Mucosa of descending colon (tissue), 3 donors: ENCODE data around the gene CEBPA. TPM values are rescaled to one million over a fixed set of nuclear protein-coding genes. Genes with fewer than 3 reads are reported as not detected.
"Not testable (repeated sequence)": the region's sequence is repeated elsewhere in the genome, so short reads cannot be mapped to it uniquely, and the experiment has no call there.

Experiments used
- ATAC-seq: fragments of 200-7000 bp; cut with Tn5 transposase; one replicate; pipeline ENCODE4 v1.9.1; 2020; ENCODE audit warnings: mild to moderate bottlenecking, moderate library complexity
- DNase-seq, 3 donors: peaks; one replicate each; pipeline ENCODE4 v3.0.0-alpha.2; 2020
- H3K36me3 ChIP-seq: fragments of 200-600 bp; one replicate; pipeline ENCODE4 v1.8.0; 2021; ENCODE audit warnings: low read depth, mild to moderate bottlenecking
- H3K4me1 ChIP-seq: fragments of 200-600 bp; one replicate; pipeline ENCODE4 v1.8.0; 2021; ENCODE audit warnings: low read depth, mild to moderate bottlenecking
- H3K4me3 ChIP-seq: fragments of 200-600 bp; one replicate; pipeline ENCODE4 v1.8.0; 2021; ENCODE audit warnings: mild to moderate bottlenecking
- H3K9me3 ChIP-seq: fragments of 200-600 bp; one replicate; pipeline ENCODE4 v1.8.0; 2021; ENCODE audit warnings: mild to moderate bottlenecking
- intact Hi-C, 2 donors: fragments of 100-400 bp; cut with DNase I in 1 of 2; cut with micrococcal nuclease in 1 of 2; formaldehyde crosslinking; loops; one replicate each; pipeline versions ENCODE4 v1.11.0 to v1.11.1; 2022; cut with DNase I, micrococcal nuclease
- total RNA-seq, 3 donors: library from RNA; stranded (reverse); fragmentation: NEBNext Ultra II Directional in 2 of 3; extraction: Animal tissue kit (Norgen Biotek cat#: 25700) in 2 of 3; gene quantifications; one replicate each; pipeline versions ENCODE4 v1.2.1 to v1.2.4, GENCODE V29; 2021 to 2023
- TF ChIP-seq, protein P1 (sequence below): fragments of 200-600 bp; IDR thresholded peaks from one replicate; pipeline ENCODE4 v1.8.0; 2022; ENCODE audit warnings: antibody characterized with exemption, mild to moderate bottlenecking
- donor health status: DM: no; HTN: no; CAD: no; lungs with moderate emphysema.
- donor health status: DM: no; HTN: no; CAD: no.
- donor health status: DM: no; HTN: yes; CAD: no.

CEBPA gene
- total RNA-seq, 3 donors from 2014 or later = 30.1 to 73.2 (median 66.1) TPM

DNA sequence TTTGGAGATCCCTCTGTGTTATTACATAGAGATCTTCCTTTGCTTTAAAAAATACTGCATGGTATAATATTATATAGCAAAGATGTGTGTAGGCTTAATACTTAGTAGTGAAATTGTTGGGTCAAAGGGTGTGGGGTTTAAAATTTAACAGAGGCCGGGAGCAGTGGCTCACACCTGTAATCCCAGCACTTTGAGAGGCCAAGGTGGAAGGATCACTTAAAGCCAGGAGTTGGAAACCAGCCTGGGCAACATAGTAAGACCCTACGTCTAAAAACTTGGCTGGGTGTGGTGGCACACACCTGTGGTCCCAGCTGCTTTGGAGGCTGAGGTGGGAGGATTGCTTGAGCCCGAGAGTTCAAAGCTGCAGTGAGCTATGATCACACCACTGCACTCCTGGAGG is 22.3 kb upstream of the CEBPA start:
- intact Hi-C loops = no loop called here
- TF ChIP-seq, protein P1, sequence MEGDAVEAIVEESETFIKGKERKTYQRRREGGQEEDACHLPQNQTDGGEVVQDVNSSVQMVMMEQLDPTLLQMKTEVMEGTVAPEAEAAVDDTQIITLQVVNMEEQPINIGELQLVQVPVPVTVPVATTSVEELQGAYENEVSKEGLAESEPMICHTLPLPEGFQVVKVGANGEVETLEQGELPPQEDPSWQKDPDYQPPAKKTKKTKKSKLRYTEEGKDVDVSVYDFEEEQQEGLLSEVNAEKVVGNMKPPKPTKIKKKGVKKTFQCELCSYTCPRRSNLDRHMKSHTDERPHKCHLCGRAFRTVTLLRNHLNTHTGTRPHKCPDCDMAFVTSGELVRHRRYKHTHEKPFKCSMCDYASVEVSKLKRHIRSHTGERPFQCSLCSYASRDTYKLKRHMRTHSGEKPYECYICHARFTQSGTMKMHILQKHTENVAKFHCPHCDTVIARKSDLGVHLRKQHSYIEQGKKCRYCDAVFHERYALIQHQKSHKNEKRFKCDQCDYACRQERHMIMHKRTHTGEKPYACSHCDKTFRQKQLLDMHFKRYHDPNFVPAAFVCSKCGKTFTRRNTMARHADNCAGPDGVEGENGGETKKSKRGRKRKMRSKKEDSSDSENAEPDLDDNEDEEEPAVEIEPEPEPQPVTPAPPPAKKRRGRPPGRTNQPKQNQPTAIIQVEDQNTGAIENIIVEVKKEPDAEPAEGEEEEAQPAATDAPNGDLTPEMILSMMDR = no peak
- DNase-seq (peak in 1 of 3 donors; percentile 26), ATAC-seq (peak; percentile 61)
- peaks cover 5% of the 10 kb centered on the region for H3K4me1 ChIP-seq
- H3K4me3 ChIP-seq = no peak overlapping the region
- peaks cover 6% of the 10 kb centered on the region for H3K9me3 ChIP-seq
- no peaks in the 10 kb centered on the region for H3K36me3 ChIP-seq

DNA sequence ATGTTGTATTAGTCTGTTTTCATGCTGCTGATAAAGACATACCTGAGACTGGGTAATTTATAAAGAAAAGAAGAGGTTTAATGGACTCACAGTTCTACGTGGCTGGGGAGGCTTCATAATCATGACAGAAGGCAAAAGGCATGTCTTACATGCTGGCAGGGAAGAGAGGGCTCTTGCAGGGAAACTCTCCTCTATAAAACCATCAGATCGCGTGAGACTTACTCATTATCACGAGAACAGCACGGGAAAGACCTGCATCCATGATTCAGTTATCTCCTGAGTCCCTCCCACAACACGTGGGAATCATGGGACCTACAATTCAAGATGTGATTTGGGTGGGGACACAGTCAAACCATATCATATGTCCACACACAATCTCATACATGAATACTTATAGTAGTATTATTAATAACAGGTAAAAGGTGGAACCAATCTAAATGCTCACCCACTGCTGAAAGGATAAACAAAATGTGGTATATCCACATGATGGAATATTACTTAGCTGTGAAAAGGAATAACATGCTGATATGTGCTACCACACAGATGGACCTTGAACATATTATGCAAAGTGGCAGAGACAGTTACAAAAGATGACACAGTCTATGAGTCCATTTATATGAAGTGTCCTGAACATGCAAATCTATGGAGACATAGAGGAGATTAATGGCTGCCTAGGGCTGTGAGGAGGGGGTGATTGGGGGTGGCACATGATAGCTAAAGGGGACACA is 20.9 kb upstream of the CEBPA start:
- intact Hi-C loops = no loop called here
- no peak overlapping the region for H3K4me3 ChIP-seq
- ATAC-seq (peak; percentile 54), DNase-seq (no peak)
- peaks cover 6% of the 10 kb centered on the region for H3K9me3 ChIP-seq
- H3K4me1 ChIP-seq = peaks cover 9% of the 10 kb centered on the region
- TF ChIP-seq, protein P1 = no peak
- H3K36me3 ChIP-seq = no peaks in the 10 kb centered on the region

DNA sequence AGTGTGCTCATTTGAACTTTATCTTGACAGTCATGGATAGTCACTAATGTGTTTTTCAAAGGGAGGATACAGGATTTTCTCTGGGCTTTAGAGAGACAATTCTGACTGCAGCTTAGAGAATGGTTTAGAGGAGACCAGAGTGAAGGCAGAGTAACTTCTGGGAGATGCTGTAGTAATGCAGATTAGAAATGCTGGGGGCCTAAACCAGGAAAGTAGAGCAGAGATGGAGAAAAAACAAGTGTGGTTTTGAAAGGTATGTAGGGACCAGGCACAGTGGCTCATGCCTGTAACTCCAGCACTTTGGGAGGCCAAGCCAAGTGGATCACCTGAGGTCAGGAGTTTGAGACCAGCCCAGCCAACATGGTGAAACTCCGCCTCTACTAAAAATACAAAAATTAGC is 18.3 kb upstream of the CEBPA start:
- H3K9me3 ChIP-seq = no peaks in the 10 kb centered on the region
- no peak for DNase-seq
- peaks cover 24% of the 10 kb centered on the region for H3K4me1 ChIP-seq
- intact Hi-C loops = no loop called here
- H3K4me3 ChIP-seq = no peak overlapping the region
- TF ChIP-seq, protein P1 = no peak
- H3K36me3 ChIP-seq = no peaks in the 10 kb centered on the region
- no peak for ATAC-seq

DNA sequence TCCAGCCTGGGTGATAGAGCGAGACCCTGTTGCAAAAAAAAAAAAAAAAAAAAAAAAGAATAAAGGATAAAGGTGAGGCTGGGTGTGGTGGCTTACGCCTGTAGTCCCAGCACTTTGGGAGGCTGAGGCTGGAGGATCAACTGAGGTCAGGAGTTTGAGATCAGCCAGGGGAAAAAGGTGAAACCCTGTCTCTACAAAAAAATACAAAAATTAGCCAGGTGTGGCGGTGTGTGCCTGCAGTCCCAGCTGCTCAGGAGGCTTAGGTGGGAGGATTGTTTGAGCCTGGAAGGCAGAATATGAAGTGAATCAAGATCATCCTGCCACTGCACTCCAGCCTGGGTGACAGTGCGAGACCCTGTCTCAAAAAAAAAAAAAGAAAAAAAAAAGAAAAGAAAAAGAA is 15.7 kb upstream of the CEBPA start:
- intact Hi-C loops, H3K36me3 ChIP-seq, ATAC-seq, H3K4me3 ChIP-seq, H3K9me3 ChIP-seq, DNase-seq: not testable (repeated sequence)
- peaks cover 19% of the 10 kb centered on the region for H3K4me1 ChIP-seq

DNA sequence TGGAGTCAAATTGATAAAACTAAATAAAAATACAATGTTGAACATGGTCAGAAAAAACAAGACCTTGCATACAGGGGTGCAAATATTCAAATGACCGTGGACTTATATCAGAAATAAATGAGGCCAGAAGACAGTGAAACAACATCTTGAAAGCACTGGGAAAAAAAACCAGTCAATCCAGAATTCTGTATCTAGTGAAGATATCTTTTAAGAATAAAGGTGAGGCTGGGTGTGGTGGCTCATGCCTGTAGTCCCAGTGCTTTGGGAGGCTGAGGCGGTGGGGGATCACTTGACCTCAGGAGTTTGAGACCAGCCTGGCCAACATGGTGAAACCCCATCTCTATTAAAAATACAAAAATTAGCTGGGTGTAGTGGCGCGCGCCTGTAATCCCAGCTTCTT is 15.2 kb upstream of the CEBPA start:
- TF ChIP-seq, protein P1 = no peak
- DNase-seq (no peak), ATAC-seq (peak; percentile 48)
- intact Hi-C loops = no loop called here
- Histone ChIP-seq H3K4me1 (peaks cover 20% of the 10 kb centered on the region), H3K36me3 (no peaks in the 10 kb centered on the region), H3K4me3 (no peak overlapping the region), H3K9me3 (no peaks in the 10 kb centered on the region)

DNA sequence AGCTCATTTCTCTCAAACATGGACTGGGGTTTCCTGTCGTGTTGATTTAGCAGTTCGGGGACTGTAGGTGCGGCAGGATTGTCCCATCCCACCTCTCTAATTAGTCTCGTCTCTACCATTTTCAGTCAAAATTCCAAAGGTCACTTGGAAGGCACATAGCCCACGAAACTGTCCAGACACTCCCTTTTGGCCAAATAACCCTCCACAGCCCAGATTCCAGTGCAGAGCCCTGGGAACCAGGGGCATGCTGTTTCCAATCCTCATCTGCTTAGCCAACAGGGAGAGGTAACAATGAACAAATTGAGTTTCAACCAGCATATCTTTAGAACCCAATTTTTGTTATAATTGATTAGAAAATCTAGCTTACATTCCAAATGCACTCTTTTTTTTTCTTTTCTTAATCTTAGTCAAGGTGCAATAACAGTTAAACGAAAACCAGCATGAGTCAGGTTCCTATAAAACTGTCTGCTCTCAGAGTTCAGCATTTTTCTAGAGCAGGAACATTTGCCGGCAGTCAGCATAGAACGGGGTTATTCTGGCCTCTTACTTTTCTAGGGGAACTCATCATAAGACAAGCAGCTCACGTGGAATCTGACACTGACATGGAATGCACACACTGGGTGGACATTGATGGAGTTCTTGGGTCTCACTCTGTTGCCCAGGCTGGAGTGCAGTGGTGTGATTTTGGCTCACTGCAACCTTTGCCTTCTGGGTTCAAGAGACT is 14.4 kb upstream of the CEBPA start:
- H3K4me3 ChIP-seq = no peak overlapping the region
- DNase-seq (peak in 2 of 3 donors; percentile 54 to 68), ATAC-seq (peak; percentile 92)
- intact Hi-C loops = no loop called here
- H3K36me3 ChIP-seq = no peaks in the 10 kb centered on the region
- TF ChIP-seq, protein P1 = no peak
- H3K9me3 ChIP-seq = no peaks in the 10 kb centered on the region
- peaks cover 27% of the 10 kb centered on the region for H3K4me1 ChIP-seq

DNA sequence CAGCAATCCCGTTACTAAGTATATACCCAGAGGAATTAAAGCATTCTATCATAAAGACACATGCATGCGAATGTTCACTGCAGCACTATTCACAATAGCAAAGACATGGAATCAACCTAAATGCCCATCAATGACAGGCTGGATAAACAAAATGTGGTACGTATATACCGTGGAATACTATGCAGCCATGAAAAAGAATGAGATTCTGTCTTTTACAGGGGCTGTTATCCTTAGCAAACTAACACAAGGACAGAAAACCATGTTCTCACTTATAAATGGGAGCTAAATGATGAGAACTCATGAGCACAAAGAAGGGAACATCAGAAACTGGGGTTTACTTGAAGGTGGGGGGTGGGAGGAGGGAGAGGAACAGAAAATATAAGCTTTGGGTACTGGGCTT is 10.5 kb upstream of the CEBPA start:
- H3K4me3 ChIP-seq, H3K9me3 ChIP-seq, intact Hi-C loops, H3K36me3 ChIP-seq, ATAC-seq, DNase-seq: not testable (repeated sequence)
- peaks cover 30% of the 10 kb centered on the region for H3K4me1 ChIP-seq
